ENCODE results near the gene GRB10.
"Not testable (repeated sequence)": the region's sequence is repeated elsewhere in the genome, so short reads cannot be mapped to it uniquely, and the experiment has no call there.

GRB10 gene

DNA sequence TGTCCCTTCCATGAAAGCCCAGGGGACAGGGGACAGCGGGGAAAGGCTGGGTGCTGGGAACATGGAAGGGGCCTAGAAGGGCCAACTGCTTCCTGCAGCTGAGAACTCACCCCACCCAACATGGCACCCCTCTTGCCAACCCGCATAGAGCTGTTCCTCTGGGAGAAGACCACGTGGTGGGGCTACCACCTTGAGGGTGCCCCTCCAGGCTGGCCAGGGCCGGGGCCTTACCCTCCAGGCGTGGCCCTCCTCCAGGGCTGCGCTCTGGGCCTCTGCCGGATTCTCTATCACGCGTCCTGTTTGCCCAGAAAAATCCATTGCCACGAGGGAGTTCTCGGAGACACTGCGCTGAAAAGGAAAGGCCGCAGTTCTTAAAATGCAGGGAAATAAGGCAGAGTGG, 177.6 kb downstream of the GRB10 start:
- Histone ChIP-seq H3K27ac (no peak overlapping the region), H3K4me3 (no peak overlapping the region)

DNA sequence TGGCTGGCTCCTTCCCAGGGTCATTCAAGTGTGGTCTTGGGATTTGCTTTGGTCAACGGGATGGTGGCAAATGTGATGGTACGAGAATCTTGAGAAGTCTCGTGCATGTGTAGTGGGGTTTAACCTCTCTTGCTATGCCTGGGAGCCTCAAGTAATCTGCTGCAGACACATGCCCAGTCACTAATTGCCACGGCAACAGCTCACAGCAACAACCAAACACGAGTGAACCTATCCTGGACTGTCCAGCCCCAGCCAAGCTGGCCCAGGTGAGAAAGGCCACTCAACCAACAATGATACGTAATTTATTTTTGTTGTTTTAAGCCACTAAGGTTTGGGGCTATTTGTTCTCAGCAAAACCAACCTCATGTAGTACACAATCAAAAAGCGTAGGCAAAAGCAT, 179.4 kb downstream of the GRB10 start:
- H3K27ac ChIP-seq: no peak overlapping the region
- H3K4me3 ChIP-seq: no peak overlapping the region

DNA sequence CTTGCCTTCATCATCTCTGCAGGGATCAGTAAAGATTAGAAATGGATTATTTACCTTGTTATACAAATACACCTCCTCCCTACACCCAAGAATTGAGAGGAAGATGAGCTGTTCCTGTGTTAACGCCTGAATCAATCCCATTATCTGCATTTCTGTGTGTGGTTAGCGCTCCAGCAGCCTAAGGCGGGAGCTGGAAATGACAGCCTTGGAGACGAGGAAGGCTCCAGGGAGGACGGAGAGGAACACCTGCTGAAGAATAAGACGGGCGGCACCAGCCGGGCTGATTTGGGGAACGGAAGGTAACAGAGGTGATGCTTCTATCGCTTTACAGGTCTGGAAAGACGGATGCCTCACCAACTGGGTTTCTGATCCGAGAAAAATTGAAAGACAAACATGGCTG, 183.3 kb downstream of the GRB10 start:
- Histone ChIP-seq H3K4me3 (no peak overlapping the region), H3K27ac (no peak overlapping the region)

DNA sequence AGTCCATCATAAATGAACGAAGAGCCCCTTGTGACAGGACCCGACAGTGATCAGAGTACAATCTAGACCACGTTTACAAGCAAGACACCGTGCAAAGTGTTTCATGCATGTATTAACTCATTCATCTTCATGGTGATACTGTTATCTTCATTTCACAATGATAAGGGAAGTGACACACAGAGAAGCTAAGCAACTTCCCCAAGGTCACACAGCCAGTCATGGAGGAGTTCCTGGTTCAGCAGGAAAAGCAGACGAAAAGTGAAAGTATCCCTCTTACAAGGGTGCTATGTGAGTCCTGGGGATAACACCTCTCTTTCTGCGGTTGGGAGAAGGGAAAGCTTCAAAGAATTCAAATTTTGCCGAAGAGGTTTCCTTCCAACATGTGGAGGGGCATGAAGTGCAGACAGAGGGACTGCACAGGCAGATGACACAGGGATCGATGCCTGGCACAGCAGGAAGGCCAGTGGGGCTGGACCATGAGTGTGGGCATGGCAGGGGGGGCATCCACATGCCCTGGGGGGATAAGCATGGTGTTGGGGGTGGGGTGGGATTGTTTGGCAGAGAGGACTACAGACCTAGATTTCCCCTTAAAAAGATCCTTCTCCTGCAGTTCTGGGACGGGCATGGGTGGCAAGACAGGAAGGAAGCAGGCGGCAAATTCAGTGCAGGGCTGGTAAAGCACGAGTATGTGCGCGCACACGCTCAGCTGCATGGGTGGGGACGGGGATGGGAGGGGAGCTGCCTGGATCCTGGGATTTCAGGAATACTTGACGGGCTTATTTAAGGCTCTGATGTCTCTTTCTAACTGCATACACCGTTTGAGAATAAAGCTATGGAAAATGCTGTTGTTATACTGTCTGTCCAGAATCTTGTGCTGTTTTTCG, 184.0 kb downstream of the GRB10 start:
- Histone ChIP-seq H3K27ac (no peak overlapping the region), H3K4me3 (no peak overlapping the region)

DNA sequence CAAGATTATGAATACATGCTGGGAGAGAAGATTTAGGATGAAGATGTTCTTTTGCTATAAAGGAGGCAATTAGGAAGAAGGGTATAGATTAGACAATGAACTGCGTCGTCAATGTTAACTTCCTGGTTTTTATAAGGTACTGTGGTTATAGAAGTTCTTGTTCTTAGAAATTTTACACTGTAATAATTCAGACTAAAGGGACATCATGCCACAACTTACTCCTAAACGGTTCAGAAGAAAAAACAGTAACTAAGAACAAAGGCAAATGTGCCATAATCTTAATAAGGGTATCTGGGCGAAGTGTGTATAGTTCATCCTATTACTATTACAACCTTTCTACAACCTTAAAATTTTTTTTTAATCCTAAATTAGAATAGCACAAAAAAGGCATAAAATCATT, 186.2 kb downstream of the GRB10 start:
- Histone ChIP-seq H3K4me3 (no peak overlapping the region), H3K27ac (no peak overlapping the region)

DNA sequence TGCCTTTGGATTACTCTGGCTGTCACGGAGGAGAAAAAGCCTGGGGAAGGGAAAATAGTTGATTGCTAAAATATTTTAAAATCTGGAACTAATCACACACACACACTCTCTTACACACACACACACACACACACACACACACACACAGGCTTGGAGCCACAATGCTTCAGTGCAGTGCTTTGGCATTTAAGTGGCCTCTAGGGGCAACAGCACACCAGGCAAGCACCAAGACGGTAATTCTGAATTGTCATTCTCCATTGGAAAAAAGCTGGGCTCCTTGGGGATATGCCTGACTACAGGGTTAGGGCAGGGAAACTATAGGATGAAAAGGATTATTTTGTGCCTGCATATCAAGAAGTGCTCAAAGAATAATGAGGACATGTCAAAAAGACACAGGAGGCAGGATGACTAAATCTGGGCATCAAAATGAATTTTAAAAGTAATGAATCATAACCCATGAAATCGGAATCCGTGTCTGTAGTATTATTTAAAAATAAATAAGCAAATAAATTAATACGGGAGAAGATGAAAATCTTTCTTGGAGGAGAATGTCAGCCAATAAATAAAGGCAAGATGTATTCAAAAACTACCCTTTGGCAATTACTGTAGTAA, 187.1 kb downstream of the GRB10 start:
- Histone ChIP-seq H3K4me3 (no peak overlapping the region), H3K27ac (no peak overlapping the region)

DNA sequence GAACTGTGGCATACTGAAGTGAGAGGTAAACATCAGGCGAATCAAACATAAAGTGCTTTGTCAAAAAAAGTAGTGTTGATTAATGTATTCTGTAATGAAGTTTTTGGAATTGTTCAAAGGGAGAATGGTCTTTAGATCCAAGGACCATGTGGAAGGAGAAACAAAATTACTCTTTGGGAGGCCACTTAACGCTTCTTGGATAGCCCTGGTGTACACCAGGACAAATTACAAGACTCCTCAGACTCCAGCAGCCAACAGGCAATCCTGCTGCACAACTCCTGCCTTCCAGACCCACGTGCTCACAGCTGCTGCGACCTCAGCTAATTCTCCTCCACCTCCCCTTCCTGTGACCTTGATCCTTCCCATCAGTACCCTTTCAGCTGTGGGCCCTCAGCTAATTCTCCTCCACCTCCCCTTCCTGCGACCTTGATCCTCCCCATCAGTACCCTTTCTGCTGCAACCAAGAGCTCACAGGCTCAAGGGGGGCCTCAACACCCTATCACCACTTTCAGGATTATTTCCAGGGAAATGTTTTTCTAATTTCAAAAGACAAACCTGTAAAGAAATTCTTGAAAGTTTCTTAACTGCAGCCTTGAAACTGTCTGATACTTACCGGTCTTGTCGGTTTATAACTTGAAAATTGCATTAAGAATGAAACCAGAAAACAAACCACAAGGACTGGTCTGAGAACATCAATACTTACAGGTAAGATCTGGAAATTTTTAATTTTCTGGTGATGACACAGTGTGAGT, 187.8 kb downstream of the GRB10 start:
- Histone ChIP-seq H3K27ac (peak overlapping the region in 1 of 21 experiments; percentile 17), H3K4me3 (no peak overlapping the region)

DNA sequence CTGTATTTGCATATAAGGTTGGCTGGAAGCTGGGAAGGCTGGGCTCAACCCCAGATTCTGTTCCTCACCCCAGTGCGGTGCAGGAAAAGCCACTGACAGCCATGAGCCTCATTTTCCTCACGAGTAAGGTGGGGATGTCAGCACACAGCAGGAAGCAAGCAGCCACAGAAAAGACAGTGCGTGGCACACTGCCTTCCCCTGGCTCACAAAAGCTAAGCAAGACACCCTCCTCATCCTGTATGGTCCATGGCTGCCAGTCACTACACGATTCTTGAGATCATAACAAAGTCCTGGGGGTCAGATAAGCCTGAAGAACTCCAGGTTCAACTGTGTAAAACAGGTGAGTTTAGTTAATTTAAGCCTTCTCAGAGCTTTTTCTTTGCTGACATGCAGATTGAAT, 188.6 kb downstream of the GRB10 start:
- Histone ChIP-seq H3K27ac (no peak overlapping the region), H3K4me3 (no peak overlapping the region)

DNA sequence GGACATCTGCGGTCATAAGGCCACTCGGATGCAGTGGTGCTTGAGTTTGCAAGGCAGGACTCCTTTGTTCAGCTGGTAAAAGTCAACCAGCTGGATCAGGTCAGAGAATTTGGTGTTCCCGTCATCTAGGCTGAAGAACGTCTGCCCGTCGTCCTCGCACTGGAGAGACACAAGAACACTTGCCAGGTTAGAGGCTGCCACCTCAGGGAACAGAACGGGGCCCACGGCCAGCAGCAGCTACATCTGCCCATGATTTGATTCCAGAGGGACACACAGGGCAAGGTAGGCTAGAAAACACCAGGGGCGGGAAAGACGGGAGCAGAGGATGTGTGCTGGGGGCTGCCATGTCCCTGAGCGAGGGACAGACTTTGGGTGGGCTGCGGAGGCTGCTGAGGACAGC, 189.8 kb downstream of the GRB10 start:
- H3K4me3 ChIP-seq: no peak overlapping the region
- no peak overlapping the region for H3K27ac ChIP-seq

DNA sequence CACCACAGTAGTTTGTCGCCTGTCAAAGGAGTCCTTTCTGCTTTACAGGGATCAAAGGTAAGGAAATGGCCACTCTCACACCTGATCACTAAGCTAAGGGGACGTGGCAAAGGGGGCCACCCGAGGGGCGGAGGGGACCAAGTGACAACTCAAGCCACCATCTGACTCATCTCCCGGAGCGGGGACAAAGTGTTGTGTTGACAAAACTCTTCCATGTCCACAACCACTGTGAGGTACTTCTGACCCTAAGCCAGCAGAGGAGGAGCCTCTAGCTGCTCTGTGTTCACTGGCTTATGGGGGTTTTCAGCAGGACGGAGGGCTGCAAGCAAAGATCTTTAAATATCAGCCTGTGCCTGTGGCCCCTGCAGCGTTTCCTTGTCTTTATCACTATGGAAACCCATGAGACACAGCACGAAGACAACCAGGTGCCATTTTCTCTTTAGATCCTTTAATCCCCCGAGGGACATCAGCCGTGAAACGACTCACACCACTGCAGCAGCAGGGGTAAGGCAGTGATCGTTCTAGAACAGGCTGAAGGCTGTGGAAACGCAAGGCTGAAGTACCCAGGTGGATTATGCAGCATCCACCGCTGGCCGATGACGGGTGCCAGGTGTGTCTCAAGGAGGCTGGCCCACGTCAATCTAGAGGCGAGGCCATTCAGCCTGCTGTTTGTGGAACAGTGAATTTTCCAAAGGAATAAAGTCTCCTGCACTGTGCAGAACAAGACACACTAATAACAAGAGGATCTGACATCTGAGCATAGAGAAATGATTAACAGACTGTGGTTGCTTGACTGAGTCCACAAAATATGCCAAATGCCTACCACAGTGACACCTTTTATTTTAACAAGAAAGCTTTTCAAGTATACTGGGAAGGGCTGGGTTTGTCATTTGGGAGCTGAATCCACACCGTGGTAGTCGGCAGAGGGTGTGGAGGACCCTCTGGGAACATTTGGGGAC, 190.9 kb downstream of the GRB10 start:
- H3K27ac ChIP-seq: no peak overlapping the region
- H3K4me3 ChIP-seq: no peak overlapping the region

DNA sequence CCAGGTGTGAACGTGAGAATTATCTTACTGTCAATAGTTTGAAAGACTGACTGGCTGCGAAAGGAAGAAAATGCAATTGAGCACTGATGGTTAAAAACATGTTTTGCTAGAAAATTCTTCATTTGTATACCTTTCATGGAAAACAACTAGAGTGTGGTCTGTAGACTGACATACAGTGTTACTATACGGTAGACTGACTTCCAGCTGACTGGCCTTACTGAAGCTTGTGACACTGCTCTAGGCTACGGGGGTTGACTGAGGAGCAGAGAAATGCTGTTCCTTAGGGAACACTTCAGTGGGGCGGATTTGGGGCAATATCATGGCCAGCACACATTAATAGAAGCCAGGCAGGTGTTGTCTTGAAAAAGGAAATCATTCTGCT, 191.6 kb downstream of the GRB10 start:
- Histone ChIP-seq H3K4me3 (no peak overlapping the region), H3K27ac (no peak overlapping the region)

DNA sequence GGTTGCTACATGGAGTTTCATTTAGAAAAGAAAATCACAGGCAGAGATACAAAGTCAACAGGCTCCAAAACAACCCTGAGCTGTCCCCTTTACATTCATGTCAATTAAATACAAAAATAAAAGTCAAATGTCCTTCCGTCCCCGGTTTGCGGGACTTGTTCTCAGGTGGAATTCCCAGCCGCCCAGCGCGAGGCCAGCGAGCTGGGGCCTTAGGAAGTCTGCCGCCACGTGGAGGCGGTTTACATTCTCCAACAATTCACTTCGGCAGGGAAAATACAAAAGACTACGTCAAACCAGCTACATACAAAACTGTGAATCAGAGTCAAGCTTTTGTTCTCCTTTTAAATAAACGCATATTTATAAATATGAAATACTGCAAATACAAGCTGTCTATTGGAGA, 192.2 kb downstream of the GRB10 start:
- H3K27ac ChIP-seq: no peak overlapping the region
- H3K4me3 ChIP-seq: no peak overlapping the region

DNA sequence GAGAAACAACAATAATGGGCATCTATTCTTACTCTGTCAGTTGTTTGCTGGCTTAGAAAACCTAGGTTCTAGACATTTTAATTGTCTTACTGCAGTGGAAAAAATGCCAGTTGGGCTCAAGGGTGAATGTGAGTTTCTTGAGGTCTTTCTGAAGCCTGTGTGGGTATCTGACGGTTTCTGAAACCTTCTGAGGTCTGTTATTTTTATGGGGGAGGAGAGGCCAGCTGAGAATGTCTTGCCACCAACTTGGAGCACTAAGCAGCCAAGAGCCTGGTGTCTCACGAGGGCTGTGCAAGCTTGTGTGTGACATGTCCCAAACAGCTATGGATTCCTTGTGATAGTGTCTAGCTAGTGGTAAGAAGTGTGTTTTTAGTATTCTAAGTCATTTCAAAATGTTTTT, 193.3 kb downstream of the GRB10 start:
- Histone ChIP-seq H3K27ac (no peak overlapping the region), H3K4me3 (no peak overlapping the region)

DNA sequence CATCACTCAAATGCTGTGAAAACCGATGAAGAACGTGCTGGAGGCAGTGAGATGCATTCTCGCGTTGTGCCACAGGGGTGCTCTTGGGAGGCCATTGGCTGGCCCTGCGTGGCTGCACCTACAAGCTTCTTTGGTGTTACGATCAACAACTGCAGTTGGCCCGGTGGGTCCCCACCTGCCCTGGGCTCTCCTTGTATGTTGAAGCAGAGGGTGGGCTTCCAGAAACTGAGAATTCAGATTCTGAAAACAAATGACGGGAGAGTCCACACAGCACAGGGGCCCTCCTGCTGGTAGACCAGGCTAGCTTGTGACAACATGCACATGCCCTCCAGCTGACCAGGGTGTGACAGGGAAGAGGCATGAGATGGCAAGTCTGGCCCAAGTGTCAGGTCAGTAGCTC, 193.8 kb downstream of the GRB10 start:
- H3K27ac ChIP-seq: no peak overlapping the region

DNA sequence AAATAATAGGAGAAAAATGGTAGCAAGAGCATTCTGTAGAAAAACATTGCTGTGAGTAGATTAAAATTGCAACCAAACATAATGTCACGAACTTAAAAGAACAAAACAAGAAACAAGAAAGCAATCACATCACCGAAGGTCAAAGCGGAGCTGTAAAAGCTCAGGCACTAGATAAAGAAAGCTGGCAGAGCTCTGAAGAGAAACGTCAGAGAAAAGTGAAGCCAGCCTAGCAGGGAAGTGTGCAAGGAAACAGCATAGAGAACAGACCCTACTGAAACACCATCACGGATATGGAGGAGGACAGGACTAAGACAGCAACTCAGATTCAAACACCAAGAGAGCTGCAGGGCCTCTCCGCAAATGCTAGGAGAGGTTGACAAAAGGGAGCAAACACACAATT, 195.0 kb downstream of the GRB10 start:
- H3K4me3 ChIP-seq: no peak overlapping the region
- H3K27ac ChIP-seq: no peak overlapping the region

More for the DNA sequence above, 193.8 kb downstream of the GRB10 start:
- H3K4me3 ChIP-seq: no peak overlapping the region

DNA sequence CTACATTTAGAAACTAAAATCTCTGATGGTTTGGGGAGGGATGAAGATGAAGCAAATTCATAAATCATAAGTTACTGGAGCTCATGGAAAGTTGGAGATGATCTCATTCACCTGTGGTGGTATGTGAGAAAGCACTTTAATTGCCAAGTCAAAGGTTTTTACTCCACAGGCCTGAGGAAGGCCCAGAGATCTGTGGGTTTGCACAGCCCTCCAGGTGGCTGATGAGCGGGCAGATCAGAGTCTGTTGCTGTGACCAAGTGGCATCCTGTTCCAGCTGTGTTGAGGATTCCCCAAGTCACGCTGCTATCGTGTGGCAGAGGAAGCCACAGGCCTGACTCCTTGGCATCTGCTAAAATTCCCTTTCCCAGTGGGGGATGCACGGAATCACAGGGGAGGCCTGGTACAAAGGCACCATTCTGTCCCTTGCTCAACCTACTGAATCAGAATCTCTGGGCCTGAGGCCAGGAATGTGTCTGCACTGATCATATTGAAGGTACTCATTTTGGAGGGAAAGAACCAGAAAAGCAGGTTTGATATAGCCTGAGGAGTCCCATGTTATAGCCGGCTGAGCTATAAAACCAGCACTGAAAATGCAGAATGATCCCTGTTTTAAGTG, 197.8 kb downstream of the GRB10 start:
- no peak overlapping the region for H3K4me3 ChIP-seq
- H3K27ac ChIP-seq: no peak overlapping the region

DNA sequence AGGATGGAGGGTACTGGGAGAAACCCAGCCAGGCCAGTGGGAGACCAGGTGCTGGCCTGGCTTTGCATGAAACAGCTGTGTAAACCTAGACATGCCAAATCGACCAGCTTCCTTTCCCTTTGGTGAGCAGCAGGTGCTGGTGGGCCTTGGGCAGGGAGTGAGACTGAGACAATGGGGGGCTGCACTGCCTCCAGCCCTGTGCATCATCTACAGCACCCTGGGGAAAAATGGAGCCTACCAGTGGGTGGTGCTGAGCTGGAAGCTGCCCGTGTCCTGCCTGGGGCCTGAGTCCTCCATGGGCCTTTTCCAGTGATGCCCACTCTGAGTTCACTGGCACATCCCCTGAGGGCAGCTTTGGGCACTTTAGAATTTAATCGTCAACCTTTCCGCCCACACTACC, 198.3 kb downstream of the GRB10 start:
- H3K4me3 ChIP-seq: no peak overlapping the region
- no peak overlapping the region for H3K27ac ChIP-seq

DNA sequence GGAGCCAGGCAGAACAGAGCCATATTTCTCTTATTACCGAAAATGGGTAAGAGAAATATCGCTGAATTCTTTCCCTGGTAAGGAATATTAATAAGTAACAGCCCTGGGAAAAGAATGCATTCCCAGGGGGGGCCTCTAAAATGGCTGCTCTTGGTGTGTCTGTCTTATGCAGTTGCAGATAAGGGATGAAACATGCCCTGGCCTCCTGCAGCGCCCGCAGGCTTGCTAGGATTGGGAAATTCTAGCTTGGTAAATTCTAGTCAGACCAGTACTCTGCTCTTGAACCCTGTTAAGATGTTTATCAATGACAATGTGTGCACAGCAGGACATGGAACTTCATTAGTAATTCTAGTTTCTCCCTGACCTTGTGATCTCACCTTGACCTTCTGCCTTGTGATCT, 199.4 kb downstream of the GRB10 start:
- not testable (repeated sequence) for H3K4me3 ChIP-seq, H3K27ac ChIP-seq

DNA sequence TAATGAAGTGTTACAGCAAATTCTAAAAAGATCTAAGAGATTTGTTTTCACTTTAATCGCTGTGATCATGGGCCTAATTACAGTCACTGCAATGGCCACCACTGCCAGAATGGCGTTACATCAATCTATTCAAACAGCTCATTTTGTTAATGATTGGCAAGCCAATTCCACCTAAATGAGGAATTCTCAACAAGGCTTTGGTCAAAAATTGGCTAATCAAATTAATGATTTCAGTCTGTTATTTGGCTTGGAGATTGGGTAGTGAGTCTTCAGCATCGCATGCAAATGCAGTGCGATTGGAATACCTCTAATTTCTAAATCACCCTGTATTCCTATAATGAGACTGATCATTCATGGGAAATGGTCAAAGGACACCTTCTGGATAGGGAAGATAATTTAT, 200.4 kb downstream of the GRB10 start:
- H3K4me3 ChIP-seq: not testable (repeated sequence)

More for the DNA sequence above, 200.4 kb downstream of the GRB10 start:
- not testable (repeated sequence) for H3K27ac ChIP-seq

All from skin epidermis (tissue), 12 donors.